Testis (tissue), 2 donors: ENCODE results near the gene TMEM51.

Experiments used
- CTCF ChIP-seq, 3 experiments: fragments of 450-650 bp in 2 of 3; fragments of 200-600 bp in 1 of 3; sonication (generic) in 1 of 3; IDR thresholded peaks; one replicate each; pipeline ENCODE4 v1.5.1; 2016 to 2019; ENCODE audit warnings: antibody characterized with exemption in 3 of 3, mild to moderate bottlenecking in 2 of 3, moderate library complexity in 1 of 3
- POLR2A ChIP-seq: fragments of 450-650 bp; IDR thresholded peaks from one replicate; pipeline ENCODE4 v1.6.1; 2017; ENCODE audit warnings: antibody characterized with exemption, mild to moderate bottlenecking, moderate library complexity

DNA sequence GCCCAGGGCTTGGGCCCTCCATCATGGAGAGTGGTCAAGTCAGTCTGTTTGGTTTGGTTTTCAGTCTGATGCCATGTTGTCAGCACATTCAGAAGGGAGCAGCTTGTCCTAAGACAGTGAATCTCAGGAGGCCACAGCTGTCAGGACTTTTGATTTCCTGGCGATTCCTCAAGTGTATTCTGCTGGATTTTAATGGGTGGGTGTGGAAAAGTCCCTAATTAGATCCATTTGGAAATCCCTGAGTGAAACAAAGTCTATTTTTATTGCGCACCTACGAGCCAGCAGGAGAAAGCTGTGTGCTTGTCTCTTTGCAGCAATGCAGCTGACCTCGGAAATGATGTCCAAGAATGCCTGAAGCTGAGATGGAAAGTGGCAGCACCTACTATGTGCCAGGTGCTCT is 71.9 kb downstream of the TMEM51 start:
- no peak for TF ChIP-seq CTCF (IDR thresholded peaks at IDR 0.05)
- no peak for TF ChIP-seq POLR2A
